Endothelial cell (in vitro differentiated cells): ENCODE data around the gene TNPO1. TPM values are rescaled to one million over a fixed set of nuclear protein-coding genes. Genes with fewer than 3 reads are reported as not detected.

Experiments used
- DNase-seq: peaks from one replicate; pipeline ENCODE4 v3.0.0; 2021; ENCODE audit warnings: low spot score
- H3K27ac Mint-ChIP-seq: one replicate; pipeline ENCODE4 v1.8.0; 2021; ENCODE audit warnings: mixed read lengths, inconsistent platforms; ENCODE audit not compliant: unreplicated experiment
- H3K27me3 Mint-ChIP-seq: one replicate; pipeline ENCODE4 v1.8.0; 2021; ENCODE audit warnings: mild to moderate bottlenecking, moderate library complexity, mixed read lengths, inconsistent platforms; ENCODE audit not compliant: unreplicated experiment
- H3K36me3 Mint-ChIP-seq: one replicate; pipeline ENCODE4 v1.8.0; 2021; ENCODE audit warnings: mild to moderate bottlenecking, low read depth, mixed read lengths, inconsistent platforms; ENCODE audit not compliant: unreplicated experiment
- H3K4me1 Mint-ChIP-seq: one replicate; pipeline ENCODE4 v1.8.0; 2021; ENCODE audit warnings: mild to moderate bottlenecking, mixed read lengths, inconsistent platforms; ENCODE audit not compliant: unreplicated experiment
- H3K4me3 Mint-ChIP-seq: one replicate; pipeline ENCODE4 v1.8.0; 2021; ENCODE audit warnings: mild to moderate bottlenecking, mixed read lengths, inconsistent platforms; ENCODE audit not compliant: unreplicated experiment
- H3K9me3 Mint-ChIP-seq: one replicate; pipeline ENCODE4 v1.8.0; 2021; ENCODE audit warnings: mixed read lengths, inconsistent platforms; ENCODE audit not compliant: unreplicated experiment
- CTCF ChIP-seq: fragments of 200-600 bp; sonication (generic); IDR thresholded peaks from one replicate; pipeline ENCODE4 v1.5.0; 2021; ENCODE audit warnings: antibody characterized with exemption; ENCODE audit not compliant: unreplicated experiment
- total RNA-seq: library from RNA; stranded (reverse); fragmentation: NEBNext Ultra II Directional; extraction: Animal tissue kit (Norgen Biotek cat#: 25700); gene quantifications from one replicate; pipeline ENCODE4 v1.2.1, GENCODE V29; 2021; ENCODE audit not compliant: unreplicated experiment

The TNPO1 gene
- total RNA-seq, 1 donor from 2014 or later: 149 TPM

- Mint-ChIP-seq H3K27me3 (peaks cover 1% of the 10 kb centered on the region), H3K4me1 (no peaks in the 10 kb centered on the region), H3K36me3 (peaks cover 38% of the 10 kb centered on the region), H3K4me3 (no peak overlapping the region), H3K9me3 (no peaks in the 10 kb centered on the region), H3K27ac (no peak overlapping the region)
- no peak for TF ChIP-seq CTCF
- no peak for DNase-seq
These were observed 62.4 kb downstream of the TNPO1 start for GRCh38 chr5:72878854-72879253.

- Mint-ChIP-seq H3K9me3 (no peaks in the 10 kb centered on the region), H3K36me3 (peaks cover 34% of the 10 kb centered on the region), H3K4me3 (no peak overlapping the region), H3K27ac (no peak overlapping the region), H3K27me3 (peaks cover 1% of the 10 kb centered on the region), H3K4me1 (no peaks in the 10 kb centered on the region)
- DNase-seq: no peak
- no peak for TF ChIP-seq CTCF
These were observed 66.5 kb downstream of the TNPO1 start for GRCh38 chr5:72882989-72883388.

- peaks cover 37% of the 10 kb centered on the region for H3K36me3 Mint-ChIP-seq
- DNase-seq: no peak
- H3K4me1 Mint-ChIP-seq: no peaks in the 10 kb centered on the region
- no peak for TF ChIP-seq CTCF
- H3K27me3 Mint-ChIP-seq: peaks cover 1% of the 10 kb centered on the region
- H3K27ac Mint-ChIP-seq: no peak overlapping the region
- H3K9me3 Mint-ChIP-seq: no peaks in the 10 kb centered on the region
- H3K4me3 Mint-ChIP-seq: no peak overlapping the region
These were observed 67.4 kb downstream of the TNPO1 start for GRCh38 chr5:72883850-72884249.

- H3K9me3 Mint-ChIP-seq: no peaks in the 10 kb centered on the region
- peaks cover 1% of the 10 kb centered on the region for H3K27me3 Mint-ChIP-seq
- H3K36me3 Mint-ChIP-seq: peaks cover 41% of the 10 kb centered on the region
- no peak for TF ChIP-seq CTCF
- H3K27ac Mint-ChIP-seq: no peak overlapping the region
- H3K4me1 Mint-ChIP-seq: no peaks in the 10 kb centered on the region
- H3K4me3 Mint-ChIP-seq: peak overlapping the region; percentile 47
- DNase-seq: no peak
These were observed 68.4 kb downstream of the TNPO1 start for GRCh38 chr5:72884892-72885291.

- Mint-ChIP-seq H3K9me3 (no peaks in the 10 kb centered on the region), H3K4me1 (no peaks in the 10 kb centered on the region), H3K36me3 (peaks cover 48% of the 10 kb centered on the region), H3K27ac (no peak overlapping the region), H3K27me3 (peaks cover 1% of the 10 kb centered on the region), H3K4me3 (no peak overlapping the region)
- no peak for DNase-seq
- TF ChIP-seq CTCF: no peak
These were observed 69.4 kb downstream of the TNPO1 start for GRCh38 chr5:72885824-72886223.
